Heart left ventricle (tissue), 16 donors: Measurements from ENCODE around the gene CPT1B. TPM values are rescaled to one million over a fixed set of nuclear protein-coding genes. Genes with fewer than 3 reads are reported as not detected.

Experiments used
- ATAC-seq, 4 donors: fragments of 200-7000 bp; cut with Tn5 transposase; one replicate each; pipeline ENCODE4 v1.9.1; 2020 to 2022; ENCODE audit warnings: moderate library complexity in 4 of 4, mild to moderate bottlenecking in 3 of 4, moderate number of reproducible peaks in 1 of 4
- DNase-seq, 5 donors: peaks; one replicate each; pipeline ENCODE4 v3.0.0-alpha.2; 2020
- H3K27ac ChIP-seq, 12 donors: fragments of 200-600 bp; sonication (generic) in 4 of 12; one replicate each; pipeline versions ENCODE4 v1.5.0 to v1.8.0; 2016 to 2022; ENCODE audit warnings: mild to moderate bottlenecking in 2 of 12
- H3K27me3 ChIP-seq, 9 donors: fragments of 200-600 bp; sonication (generic) in 2 of 9; one replicate each; pipeline versions ENCODE4 v1.5.1 to v1.8.0; 2016 to 2022; ENCODE audit warnings: mild to moderate bottlenecking in 3 of 9
- H3K36me3 ChIP-seq, 9 donors: fragments of 200-600 bp; sonication (generic) in 2 of 9; one replicate each; pipeline versions ENCODE4 v1.5.0 to v1.8.0; 2018 to 2022; ENCODE audit warnings: mild to moderate bottlenecking in 2 of 9
- H3K4me1 ChIP-seq, 12 donors: fragments of 200-600 bp; sonication (generic) in 4 of 12; one replicate each; pipeline versions ENCODE4 v1.5.0 to v1.8.0; 2016 to 2022; ENCODE audit warnings: mild to moderate bottlenecking in 3 of 12
- H3K4me3 ChIP-seq, 12 donors: fragments of 200-600 bp; sonication (generic) in 4 of 12; one replicate each; pipeline versions ENCODE4 v1.5.0 to v1.8.0; 2017 to 2022; ENCODE audit warnings: mild to moderate bottlenecking in 9 of 12, moderate library complexity in 4 of 12
- H3K9me3 ChIP-seq, 12 donors: fragments of 200-600 bp; sonication (generic) in 4 of 12; one replicate each; pipeline versions ENCODE4 v1.5.0 to v1.8.0; 2016 to 2022; ENCODE audit warnings: mild to moderate bottlenecking in 1 of 12
- CTCF ChIP-seq, 12 donors: fragments of 200-600 bp; sonication (generic) in 4 of 12; IDR thresholded peaks; one replicate each; pipeline versions ENCODE4 v1.5.0 to v1.8.0; 2018 to 2022; ENCODE audit warnings: antibody characterized with exemption in 12 of 12, mild to moderate bottlenecking in 5 of 12
- POLR2A ChIP-seq, 2 donors: fragments of 450-650 bp; IDR thresholded peaks; one replicate each; pipeline ENCODE4 v1.6.1; 2017; ENCODE audit warnings: antibody characterized with exemption in 2 of 2, mild to moderate bottlenecking in 2 of 2, moderate library complexity in 2 of 2
- WGBS, 4 donors: extraction: QIAGEN DNeasy Blood & Tissue Kit in 2 of 4; methylation state at CpG; one replicate each; pipeline versions ENCODE4 v1.1.5 to v1.1.7; 2013 to 2018; 5-methylcytosine and 5-hydroxymethylcytosine counted together
- intact Hi-C, 10 donors: fragments of 100-400 bp; cut with DNase I; formaldehyde crosslinking; loops; one replicate each; pipeline versions ENCODE4 v1.11.1 to v1.14.2; 2022
- polyA plus RNA-seq, 2 donors: library from polyadenylated mRNA; stranded (reverse); fragments of 200-250 nt; gene quantifications; one replicate each; pipeline ENCODE4 v1.2.3, GENCODE V29; 2013
- total RNA-seq, 9 donors: library from RNA; depleted of rRNA in 2 of 9; stranded (reverse); fragments of >200 nt in 2 of 9; fragmentation: NEBNext Ultra II Directional in 3 of 9; extraction: Animal tissue kit (Norgen Biotek cat#: 25700) in 3 of 9; gene quantifications; one replicate each; pipeline versions ENCODE4 v1.1.0 to v1.2.4, GENCODE V29; 2016 to 2023
- donor health status: ischemic (EF 13 %, LVEDD 7.1; RV severe dilation, severe dysfunction).
- donor health status: healthy with polysubstance abuse.
- donor health status: DM: no; HTN: yes; CAD: no.
- donor health status: DM: no; HTN: no; CAD: no.
- donor health status: ischemic (EF 25% LVEDD 6.9; RV normal size, moderate dysfunction).
- donor health status: ischemic (EF 25% LVEDD 5.7; RV mildly dilated, moderate dysfunction).
- donor health status: healthy.
- donor health status: DM: yes; HTN: yes; CAD: no.
- donor health status: ischemic (EF 35%, LVEDD 5.7; RV mildly dilated, moderate dysfunction).
- donor health status: nonischemic (EF 11% LVEDD 7.7; RV severe dilation, severe dysfunction).
- donor health status: DM: yes; HTN: yes; CAD: no.
- donor health status: PGD.
- donor health status: ischemic (EF 29% LVEDD 5.4; RV normal size, mild dysfunction).
- donor health status: nonischemic (EF 23%, LVEDD 6.1; RV moderate dilation, normal function).

The CPT1B gene
- total and polyA plus RNA-seq, 11 donors, result 51.4 to 467 (median 303) TPM

- TF ChIP-seq POLR2A (IDR thresholded peaks at IDR 0.05), result no peak
- no peak for TF ChIP-seq CTCF (IDR thresholded peaks at IDR 0.05)
- H3K4me3 ChIP-seq, result peak overlapping the region in 8 of 12 donors; percentile 60 to 89 (median 81)
- 70 to 77% (median 72%) methylated on average over 19 of the region's 19 CpGs for WGBS, 4 donors
- H3K9me3 ChIP-seq, result no peaks in the 10 kb centered on the region
- peak overlapping the region; percentile 78 to 98 (median 94) for H3K27ac ChIP-seq
- peaks cover 0 to 65% (median 6%) of the 10 kb centered on the region in 9 donors for H3K27me3 ChIP-seq
- peak in 2 of 5 donors; percentile 17 to 22 for DNase-seq
- no peak for ATAC-seq
- H3K4me1 ChIP-seq, result peaks cover 0 to 72% (median 20%) of the 10 kb centered on the region in 12 donors
- intact Hi-C loops, result no loop called here
- peaks cover 0 to 14% (median 0%) of the 10 kb centered on the region in 9 donors for H3K36me3 ChIP-seq
These were observed 45.1 kb downstream of the CPT1B start for GRCh38 chr22:50532824-50533796.

- H3K27me3 ChIP-seq, result peaks cover 0 to 61% (median 6%) of the 10 kb centered on the region in 9 donors
- ATAC-seq (peak; percentile 57 to 75 (median 66)), DNase-seq (peak; percentile 87 to 90 (median 89))
- peak overlapping the region; percentile 78 to 98 (median 94) for H3K27ac ChIP-seq
- intact Hi-C loops, result no loop called here
- peak overlapping the region; percentile 45 to 89 (median 72) for H3K4me3 ChIP-seq
- peaks cover 0 to 72% (median 22%) of the 10 kb centered on the region in 12 donors for H3K4me1 ChIP-seq
- no peak for TF ChIP-seq CTCF (IDR thresholded peaks at IDR 0.05)
- TF ChIP-seq POLR2A (IDR thresholded peaks at IDR 0.05), result peak in 1 of 2 donors; percentile 35
- H3K36me3 ChIP-seq, result peaks cover 0 to 17% (median 0%) of the 10 kb centered on the region in 9 donors
- 2 to 9% (median 6%) methylated on average over 21 to 56 of the region's 56 CpGs for WGBS, 4 donors
- H3K9me3 ChIP-seq, result no peaks in the 10 kb centered on the region
These were observed 46.1 kb downstream of the CPT1B start for GRCh38 chr22:50531962-50532674.

GRCh38 chr22:50531546-50531961, 46.7 kb downstream of the CPT1B start:
- peak in 4 of 5 donors; percentile 66 to 86 (median 74) for DNase-seq
- H3K27ac ChIP-seq, result peak overlapping the region; percentile 78 to 98 (median 94)
- H3K27me3 ChIP-seq, result peaks cover 0 to 61% (median 6%) of the 10 kb centered on the region in 9 donors
- intact Hi-C loops, result no loop called here
- peaks cover 0 to 72% (median 26%) of the 10 kb centered on the region in 12 donors for H3K4me1 ChIP-seq
- 0 to 2% (median 1%) methylated on average over 16 to 44 of the region's 44 CpGs for WGBS, 4 donors
- no peak for TF ChIP-seq POLR2A (IDR thresholded peaks at IDR 0.05)
- no peak for TF ChIP-seq CTCF (IDR thresholded peaks at IDR 0.05)
- H3K36me3 ChIP-seq, result peaks cover 0 to 17% (median 0%) of the 10 kb centered on the region in 9 donors
- ATAC-seq, result peak in 3 of 4 donors; percentile 6 to 29 (median 14)
- peak overlapping the region; percentile 45 to 89 (median 72) for H3K4me3 ChIP-seq
- no peaks in the 10 kb centered on the region for H3K9me3 ChIP-seq
